ENCODE data around the gene WFDC1. TPM values are rescaled to one million over a fixed set of nuclear protein-coding genes. Genes with fewer than 3 reads are reported as not detected.
A peak's percentile ranks its signal among the peaks of the same experiment; 100 is the strongest.

Gene WFDC1
- total RNA-seq, 2 donors from 2014 or later: 0.15 TPM; not detected in 1

- Mint-ChIP-seq H3K4me3 (peak overlapping the region; percentile 67), H3K27me3 (ENCODE audit: insufficient read depth) (peaks cover 44% of the 10 kb centered on the region), H3K36me3 (ENCODE audit: low read depth) (no peaks in the 10 kb centered on the region), H3K9me3 (no peaks in the 10 kb centered on the region), H3K27ac (no peak overlapping the region), H3K4me1 (peaks cover 10% of the 10 kb centered on the region)
- Histone ChIP-seq H3K27ac (ENCODE audit: low read depth, low read length) (no peak overlapping the region), H3K9ac (ENCODE audit: extremely low read depth, low read length, poor library complexity, severe bottlenecking) (no peak overlapping the region), H3K9me3 (ENCODE audit: control insufficient read depth, low read length) (no peaks in the 10 kb centered on the region), H3K36me3 (ENCODE audit: control insufficient read depth, insufficient read depth, low read length) (no peaks in the 10 kb centered on the region), H3K4me1 (ENCODE audit: control insufficient read depth, insufficient read depth, low read length) (no peaks in the 10 kb centered on the region), H3K27me3 (ENCODE audit: control insufficient read depth, insufficient read depth, low read length, poor library complexity, severe bottlenecking) (peaks cover 65% of the 10 kb centered on the region), H3K4me3 (ENCODE audit: low read length) (no peak overlapping the region)
- DNase-seq: no peak
- no peak for TF ChIP-seq CTCF (conservative IDR thresholded peaks at IDR 0.05)
- 73 to 85% methylated on average over 3 to 9 of the region's 9 CpGs for WGBS, 2 experiments (ENCODE audit: insufficient coverage in 1 of 2, insufficient read length in 1 of 2)
Measured at GRCh38 chr16:84367297-84367680, 72.6 kb downstream of the WFDC1 start.

- H3K4me3 Mint-ChIP-seq: peak overlapping the region; percentile 67
- H3K9me3 ChIP-seq (ENCODE audit: control insufficient read depth, low read length): no peaks in the 10 kb centered on the region
- DNase-seq: no peak
- H3K4me1 Mint-ChIP-seq: peaks cover 5% of the 10 kb centered on the region
- H3K36me3 Mint-ChIP-seq (ENCODE audit: low read depth): no peaks in the 10 kb centered on the region
- peaks cover 44% of the 10 kb centered on the region for H3K27me3 Mint-ChIP-seq (ENCODE audit: insufficient read depth)
- H3K27ac Mint-ChIP-seq: no peak overlapping the region
- peaks cover 66% of the 10 kb centered on the region for H3K27me3 ChIP-seq (ENCODE audit: control insufficient read depth, insufficient read depth, low read length, poor library complexity, severe bottlenecking)
- peak overlapping the region; percentile 78 for H3K4me3 ChIP-seq (ENCODE audit: low read length)
- peak overlapping the region; percentile 15 for H3K9ac ChIP-seq (ENCODE audit: extremely low read depth, low read length, poor library complexity, severe bottlenecking)
- H3K4me1 ChIP-seq (ENCODE audit: control insufficient read depth, insufficient read depth, low read length): no peaks in the 10 kb centered on the region
- H3K36me3 ChIP-seq (ENCODE audit: control insufficient read depth, insufficient read depth, low read length): no peaks in the 10 kb centered on the region
- no peak overlapping the region for H3K27ac ChIP-seq (ENCODE audit: low read depth, low read length)
- WGBS, 2 experiments (ENCODE audit: insufficient coverage in 1 of 2, insufficient read length in 1 of 2): 49 to 62% methylated on average over 19 to 27 of the region's 27 CpGs
- no peak for TF ChIP-seq CTCF (conservative IDR thresholded peaks at IDR 0.05)
- H3K9me3 Mint-ChIP-seq: no peaks in the 10 kb centered on the region
Measured at GRCh38 chr16:84367750-84368307, 73.2 kb downstream of the WFDC1 start.

GRCh38 chr16:84368308-84368996 lies 73.8 kb downstream of the WFDC1 start, which contains the start of gene ATP2C2:
ATP2C2 (plus strand) TSS chr16:84368538; CDS start chr16:84368616, 78 bp downstream.
- peak within 1 kb of the TSS; percentile 67 for H3K4me3 Mint-ChIP-seq
- peaks cover 44% of the 10 kb centered on the region for H3K27me3 Mint-ChIP-seq (ENCODE audit: insufficient read depth)
- peak within 1 kb of the TSS; percentile 15 for H3K9ac ChIP-seq (ENCODE audit: extremely low read depth, low read length, poor library complexity, severe bottlenecking)

More at GRCh38 chr16:84368308-84368996, 73.8 kb downstream of the WFDC1 start, which contains the start of gene ATP2C2:
- peak within 1 kb of the TSS; percentile 78 for H3K4me3 ChIP-seq (ENCODE audit: low read length)
- peak; percentile 95 for DNase-seq
- peaks cover 66% of the 10 kb centered on the region for H3K27me3 ChIP-seq (ENCODE audit: control insufficient read depth, insufficient read depth, low read length, poor library complexity, severe bottlenecking)
- no peak for TF ChIP-seq CTCF (conservative IDR thresholded peaks at IDR 0.05)
- Mint-ChIP-seq H3K9me3 (no peaks in the 10 kb centered on the region), H3K27ac (no peak within 1 kb of the TSS), H3K36me3 (ENCODE audit: low read depth) (no peaks in the 10 kb centered on the region), H3K4me1 (peaks cover 5% of the 10 kb centered on the region)
- H3K9me3 ChIP-seq (ENCODE audit: control insufficient read depth, low read length): no peaks in the 10 kb centered on the region
- no peak within 1 kb of the TSS for H3K27ac ChIP-seq (ENCODE audit: low read depth, low read length)
- H3K4me1 ChIP-seq (ENCODE audit: control insufficient read depth, insufficient read depth, low read length): no peaks in the 10 kb centered on the region
- H3K36me3 ChIP-seq (ENCODE audit: control insufficient read depth, insufficient read depth, low read length): no peaks in the 10 kb centered on the region
- 2 to 5% methylated on average over 29 to 66 of the region's 66 CpGs for WGBS, 2 experiments (ENCODE audit: insufficient coverage in 1 of 2, insufficient read length in 1 of 2)

Data from endodermal cell (in vitro differentiated cells).